ENCODE data around the gene MRPL21.

DNA sequence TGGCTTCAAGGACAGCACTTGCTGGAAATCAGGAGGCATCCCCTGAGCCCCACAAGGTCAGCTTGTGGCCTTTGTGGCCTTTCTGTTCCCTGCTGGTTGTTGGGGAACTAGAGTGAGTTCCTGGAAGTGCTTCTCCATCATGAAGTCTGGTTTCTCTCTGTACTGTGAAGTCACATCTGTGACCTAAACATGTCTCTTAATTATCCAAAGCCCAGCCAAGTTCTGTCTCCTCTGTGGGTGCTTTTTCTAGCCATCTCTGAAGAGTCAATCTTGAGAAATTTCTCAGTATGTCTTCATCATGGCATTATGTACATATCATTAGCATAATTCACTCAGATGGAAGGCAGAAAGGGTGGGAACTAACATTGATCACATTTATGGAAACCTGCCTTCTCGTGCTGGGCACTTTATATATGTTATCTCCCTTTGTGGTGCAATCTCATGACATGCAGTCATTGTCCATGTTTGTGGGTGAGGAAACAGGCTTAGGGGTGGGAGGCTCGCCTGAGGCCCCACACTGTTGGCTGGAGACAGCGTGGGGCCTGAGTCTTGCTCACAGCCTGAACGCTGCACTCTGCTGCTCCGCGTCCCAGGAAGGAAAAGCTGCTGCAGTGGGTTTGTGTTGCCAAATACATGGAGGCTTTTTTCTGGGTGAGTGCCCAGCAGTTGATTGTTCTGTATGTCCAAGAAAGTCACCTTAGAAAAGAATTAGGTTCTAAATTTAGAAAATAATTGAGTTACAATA, 24.7 kb upstream of the MRPL21 start:
- TF ChIP-seq, protein P1, sequence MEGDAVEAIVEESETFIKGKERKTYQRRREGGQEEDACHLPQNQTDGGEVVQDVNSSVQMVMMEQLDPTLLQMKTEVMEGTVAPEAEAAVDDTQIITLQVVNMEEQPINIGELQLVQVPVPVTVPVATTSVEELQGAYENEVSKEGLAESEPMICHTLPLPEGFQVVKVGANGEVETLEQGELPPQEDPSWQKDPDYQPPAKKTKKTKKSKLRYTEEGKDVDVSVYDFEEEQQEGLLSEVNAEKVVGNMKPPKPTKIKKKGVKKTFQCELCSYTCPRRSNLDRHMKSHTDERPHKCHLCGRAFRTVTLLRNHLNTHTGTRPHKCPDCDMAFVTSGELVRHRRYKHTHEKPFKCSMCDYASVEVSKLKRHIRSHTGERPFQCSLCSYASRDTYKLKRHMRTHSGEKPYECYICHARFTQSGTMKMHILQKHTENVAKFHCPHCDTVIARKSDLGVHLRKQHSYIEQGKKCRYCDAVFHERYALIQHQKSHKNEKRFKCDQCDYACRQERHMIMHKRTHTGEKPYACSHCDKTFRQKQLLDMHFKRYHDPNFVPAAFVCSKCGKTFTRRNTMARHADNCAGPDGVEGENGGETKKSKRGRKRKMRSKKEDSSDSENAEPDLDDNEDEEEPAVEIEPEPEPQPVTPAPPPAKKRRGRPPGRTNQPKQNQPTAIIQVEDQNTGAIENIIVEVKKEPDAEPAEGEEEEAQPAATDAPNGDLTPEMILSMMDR (conservative IDR thresholded peaks at IDR 0.05; ENCODE audit: low read length): no peak
- no peak for TF ChIP-seq EZH2phosphoT487 (IDR thresholded peaks at IDR 0.05; ENCODE audit: borderline replicate concordance, low read depth, low read length)
